Heart right ventricle (tissue), 16 donors: ENCODE measurements around the gene MOBP. TPM values are rescaled to one million over a fixed set of nuclear protein-coding genes. Genes with fewer than 3 reads are reported as not detected.
"Not testable (repeated sequence)": the region's sequence is repeated elsewhere in the genome, so short reads cannot be mapped to it uniquely, and the experiment has no call there.

Experiments
- ATAC-seq, 8 donors: fragments of 200-7000 bp; cut with Tn5 transposase; one replicate each; pipeline ENCODE4 v1.9.1; 2020; ENCODE audit warnings: mild to moderate bottlenecking in 8 of 8, moderate library complexity in 8 of 8, moderate number of reproducible peaks in 1 of 8
- DNase-seq, 2 donors: peaks; one replicate each; pipeline ENCODE4 v3.0.0-alpha.2; 2020
- H3K27ac ChIP-seq, 10 donors: fragments of 200-600 bp; sonication (generic) in 2 of 10; one replicate each; pipeline versions ENCODE4 v1.5.0 to v1.8.0; 2020 to 2022; ENCODE audit warnings: mild to moderate bottlenecking in 3 of 10
- H3K27me3 ChIP-seq, 7 donors: fragments of 200-600 bp; one replicate each; pipeline ENCODE4 v1.8.0; 2021 to 2022; ENCODE audit warnings: mild to moderate bottlenecking in 2 of 7
- H3K36me3 ChIP-seq, 9 donors: fragments of 200-600 bp; sonication (generic) in 1 of 9; one replicate each; pipeline versions ENCODE4 v1.5.0 to v1.8.0; 2020 to 2022; ENCODE audit warnings: mild to moderate bottlenecking in 2 of 9
- H3K4me1 ChIP-seq, 9 donors: fragments of 200-600 bp; sonication (generic) in 1 of 9; one replicate each; pipeline versions ENCODE4 v1.5.0 to v1.8.0; 2020 to 2022; ENCODE audit warnings: mild to moderate bottlenecking in 4 of 9
- H3K4me3 ChIP-seq, 10 donors: fragments of 200-600 bp; sonication (generic) in 2 of 10; one replicate each; pipeline versions ENCODE4 v1.5.0 to v1.8.0; 2020 to 2022; ENCODE audit warnings: mild to moderate bottlenecking in 7 of 10, moderate library complexity in 2 of 10
- H3K9me3 ChIP-seq, 11 donors: fragments of 200-600 bp in 10 of 11; sonication (generic) in 2 of 11; one replicate each; pipeline versions ENCODE4 v1.5.0 to v1.8.0; 2013 to 2022; ENCODE audit warnings: mild to moderate bottlenecking in 2 of 11, control low read depth in 1 of 11, moderate library complexity in 1 of 11
- WGBS, 2 donors: extraction: QIAGEN DNeasy Blood & Tissue Kit; methylation state at CpG; one replicate each; pipeline ENCODE4 v1.1.7; 2013; ENCODE audit warnings: inconsistent platforms in 1 of 2; 5-methylcytosine and 5-hydroxymethylcytosine counted together
- intact Hi-C, 10 donors: fragments of 100-400 bp; cut with DNase I; formaldehyde crosslinking; loops; one replicate each; pipeline versions ENCODE4 v1.11.1 to v1.14.2; 2022
- long read RNA-seq, 3 donors: library from polyadenylated mRNA; unstranded; transcript quantifications; one replicate each; pipeline ENCODE4 v2.0.0, GENCODE V29; 2020 to 2021
- polyA plus RNA-seq, 2 donors: library from polyadenylated mRNA; stranded (reverse); fragments of 200-250 nt; gene quantifications; one replicate each; pipeline ENCODE4 v1.2.3, GENCODE V29; 2013
- total RNA-seq, 10 donors: library from RNA; stranded (reverse); fragmentation: NEBNext Ultra II Directional in 3 of 10; extraction: Animal tissue kit (Norgen Biotek cat#: 25700) in 3 of 10; gene quantifications; one replicate each; pipeline versions ENCODE4 v1.2.1 to v1.2.4, GENCODE V29; 2021 to 2023
- TF ChIP-seq, protein P1 (sequence below), 9 donors: fragments of 200-600 bp; sonication (generic) in 2 of 9; IDR thresholded peaks; one replicate each; pipeline versions ENCODE4 v1.5.0 to v1.8.0; 2021 to 2022; ENCODE audit warnings: antibody characterized with exemption in 9 of 9, mild to moderate bottlenecking in 5 of 9, moderate library complexity in 1 of 9
- donor health status: Arrhythmogenic right ventricular cardiomyopathy.
- donor health status: ischemic (EF 13 %, LVEDD 7.1; RV severe dilation, severe dysfunction).
- donor health status: healthy with polysubstance abuse.
- donor health status: DM: no; HTN: yes; CAD: no.
- donor health status: DM: no; HTN: no; CAD: no.
- donor health status: ischemic (EF 25% LVEDD 6.9; RV normal size, moderate dysfunction).
- donor health status: ischemic (EF 25% LVEDD 5.7; RV mildly dilated, moderate dysfunction).
- donor health status: healthy.
- donor health status: DM: yes; HTN: yes; CAD: no.
- donor health status: Ischemic cardiomyopathy.
- donor health status: ischemic (EF 35%, LVEDD 5.7; RV mildly dilated, moderate dysfunction).
- donor health status: nonischemic (EF 11% LVEDD 7.7; RV severe dilation, severe dysfunction).
- donor health status: DM: yes; HTN: yes; CAD: no.
- donor health status: PGD.
- donor health status: ischemic (EF 29% LVEDD 5.4; RV normal size, mild dysfunction).
- donor health status: nonischemic (EF 23%, LVEDD 6.1; RV moderate dilation, normal function).

MOBP gene, protein sequence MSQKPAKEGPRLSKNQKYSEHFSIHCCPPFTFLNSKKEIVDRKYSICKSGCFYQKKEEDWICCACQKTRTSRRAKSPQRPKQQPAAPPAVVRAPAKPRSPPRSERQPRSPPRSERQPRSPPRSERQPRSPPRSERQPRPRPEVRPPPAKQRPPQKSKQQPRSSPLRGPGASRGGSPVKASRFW
- total RNA-seq: under 1 TPM in 4 of 10 donors, not detected in 6; 0.07 to 0.59 (median 0.15) TPM
- polyA plus RNA-seq: under 1 TPM in 1 of 2 donors, not detected in 1; 0.01 TPM
- long read RNA-seq, donor 1: 0 reads
- long read RNA-seq, donor 2: 0 reads
- long read RNA-seq, donor 3: 0 reads

DNA sequence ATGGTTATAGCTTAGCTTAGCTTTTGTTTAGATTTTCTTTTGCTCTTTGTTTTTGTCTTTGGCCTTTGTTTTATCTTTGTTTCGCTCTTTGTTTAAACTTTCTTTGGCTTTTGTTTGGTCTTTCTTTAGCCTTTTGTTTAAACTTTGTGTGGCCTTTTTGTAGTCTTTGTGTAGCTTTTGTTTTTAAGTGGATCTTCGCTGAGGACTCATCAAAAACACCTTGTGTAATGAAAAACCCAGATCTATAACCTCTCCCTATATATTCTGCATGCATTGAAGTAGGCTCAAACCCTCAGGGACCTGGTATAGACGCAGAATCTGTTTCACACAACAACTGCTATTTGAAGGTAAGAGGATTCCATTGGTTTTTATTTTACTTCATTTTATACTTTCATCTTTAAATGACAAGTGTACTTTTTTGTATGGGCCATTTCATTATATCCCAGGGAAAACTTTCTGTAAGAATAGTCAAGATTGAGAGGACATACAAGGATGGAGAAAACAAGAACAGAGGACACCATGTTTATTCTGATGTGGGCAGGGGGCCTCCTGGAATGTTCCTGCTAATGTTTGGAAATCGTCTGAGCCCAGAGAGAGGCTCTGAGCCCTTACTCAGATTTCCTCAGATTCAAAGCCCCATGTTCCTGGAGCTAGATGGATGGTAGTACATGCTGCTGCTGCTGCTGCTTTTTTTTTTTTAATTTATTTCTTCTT lies at the start of gene MOBP:
Gene MOBP, plus strand, starts transcription at position 287 of the 714 bp plus-strand sequence. CDS start 34,390 bp downstream, outside the sequence.
- H3K4me3 ChIP-seq: no peak within 1 kb of the TSS
- DNase-seq: no peak
- WGBS, 2 donors: 34 to 47% methylated on average over 4 of the region's 4 CpGs
- no peaks in the 10 kb centered on the region for H3K9me3 ChIP-seq
- intact Hi-C loops: no loop called here
- no peaks in the 10 kb centered on the region for H3K4me1 ChIP-seq
- H3K36me3 ChIP-seq: no peaks in the 10 kb centered on the region
- TF ChIP-seq, protein P1, sequence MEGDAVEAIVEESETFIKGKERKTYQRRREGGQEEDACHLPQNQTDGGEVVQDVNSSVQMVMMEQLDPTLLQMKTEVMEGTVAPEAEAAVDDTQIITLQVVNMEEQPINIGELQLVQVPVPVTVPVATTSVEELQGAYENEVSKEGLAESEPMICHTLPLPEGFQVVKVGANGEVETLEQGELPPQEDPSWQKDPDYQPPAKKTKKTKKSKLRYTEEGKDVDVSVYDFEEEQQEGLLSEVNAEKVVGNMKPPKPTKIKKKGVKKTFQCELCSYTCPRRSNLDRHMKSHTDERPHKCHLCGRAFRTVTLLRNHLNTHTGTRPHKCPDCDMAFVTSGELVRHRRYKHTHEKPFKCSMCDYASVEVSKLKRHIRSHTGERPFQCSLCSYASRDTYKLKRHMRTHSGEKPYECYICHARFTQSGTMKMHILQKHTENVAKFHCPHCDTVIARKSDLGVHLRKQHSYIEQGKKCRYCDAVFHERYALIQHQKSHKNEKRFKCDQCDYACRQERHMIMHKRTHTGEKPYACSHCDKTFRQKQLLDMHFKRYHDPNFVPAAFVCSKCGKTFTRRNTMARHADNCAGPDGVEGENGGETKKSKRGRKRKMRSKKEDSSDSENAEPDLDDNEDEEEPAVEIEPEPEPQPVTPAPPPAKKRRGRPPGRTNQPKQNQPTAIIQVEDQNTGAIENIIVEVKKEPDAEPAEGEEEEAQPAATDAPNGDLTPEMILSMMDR (IDR thresholded peaks at IDR 0.05): no peak
- peaks cover 0 to 12% (median 0%) of the 10 kb centered on the region in 7 donors for H3K27me3 ChIP-seq
- ATAC-seq: no peak
- no peak within 1 kb of the TSS for H3K27ac ChIP-seq

DNA sequence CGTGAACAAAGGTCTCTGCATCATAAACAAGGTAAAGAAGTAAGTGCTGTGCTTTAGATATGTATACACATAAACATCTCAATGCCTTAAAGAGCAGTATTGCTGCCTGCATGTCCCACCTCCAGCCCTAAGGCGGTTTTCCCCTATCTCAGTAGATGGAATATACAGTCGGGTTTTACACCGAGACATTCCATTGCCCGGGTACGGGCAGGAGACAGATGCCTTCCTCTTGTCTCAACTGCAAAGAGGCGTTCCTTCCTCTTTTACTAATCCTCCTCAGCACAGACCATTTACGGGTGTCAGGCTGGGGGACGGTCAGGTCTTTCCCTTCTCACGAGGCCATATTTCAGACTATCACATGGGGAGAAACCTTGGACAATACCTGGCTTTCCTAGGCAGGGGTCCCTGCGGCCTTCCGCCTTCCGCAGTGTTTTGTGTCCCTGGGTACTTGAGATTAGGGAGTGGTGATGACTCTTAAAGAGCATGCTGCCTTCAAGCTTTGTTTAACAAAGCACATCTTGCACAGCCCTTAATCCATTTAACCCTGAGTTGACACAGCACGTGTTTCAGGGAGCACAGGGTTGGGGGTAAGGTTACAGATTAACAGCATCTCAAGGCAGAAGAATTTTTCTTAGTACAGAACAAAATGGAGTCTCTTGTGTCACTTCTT lies 48.8 kb upstream of the MOBP start:
- not testable (repeated sequence) for DNase-seq, ATAC-seq, H3K9me3 ChIP-seq, H3K27me3 ChIP-seq, H3K27ac ChIP-seq, H3K4me3 ChIP-seq
- H3K4me1 ChIP-seq: peaks cover 0 to 18% (median 10%) of the 10 kb centered on the region in 9 donors
- H3K36me3 ChIP-seq: peaks cover 0 to 10% (median 3%) of the 10 kb centered on the region in 9 donors
- intact Hi-C loops: loop anchor here in 7 of 10 donors (5.0 kb wide), 1 partner anchor 79 kb away; no protein-coding TSS in a partner anchor
- 64 to 65% methylated on average over 12 to 14 of the region's 14 CpGs for WGBS, 2 donors

DNA sequence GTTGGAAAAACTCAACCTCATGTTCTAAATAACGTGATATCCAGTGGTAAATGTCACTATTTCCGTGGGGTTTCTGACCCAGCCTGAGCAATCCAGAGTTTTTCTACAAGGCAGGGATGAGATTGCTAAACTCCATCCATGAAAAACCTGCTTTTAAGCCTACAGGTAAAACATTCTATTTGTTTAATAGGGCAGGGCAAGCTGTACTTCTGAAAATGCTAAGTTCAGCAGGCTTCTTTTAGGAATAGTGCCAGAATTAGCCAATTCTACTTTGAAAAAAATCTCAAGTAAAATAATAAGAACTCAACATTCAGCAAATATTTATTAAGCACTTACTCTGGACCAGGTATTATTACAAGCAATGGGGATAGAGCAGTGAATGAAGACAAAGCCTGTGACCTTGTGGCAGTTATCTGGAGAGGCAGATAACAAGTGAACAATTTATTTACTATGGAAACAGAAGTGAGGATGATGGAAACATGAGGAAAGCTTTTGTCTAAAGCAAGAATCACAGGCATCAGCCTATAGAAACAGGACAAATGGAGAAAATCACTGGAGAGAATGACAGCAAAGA lies 47.7 kb upstream of the MOBP start:
- Histone ChIP-seq H3K4me1 (peaks cover 0 to 7% (median 0%) of the 10 kb centered on the region in 9 donors), H3K36me3 (no peaks in the 10 kb centered on the region), H3K9me3 (no peaks in the 10 kb centered on the region), H3K27ac (no peak overlapping the region), H3K4me3 (no peak overlapping the region), H3K27me3 (no peaks in the 10 kb centered on the region)
- no peak for ATAC-seq
- DNase-seq: no peak
- TF ChIP-seq, protein P1 (IDR thresholded peaks at IDR 0.05): no peak
- intact Hi-C loops: loop anchor here in 7 of 10 donors (5.0 kb wide), 1 partner anchor 77 kb away; no protein-coding TSS in a partner anchor
- 89 to 93% methylated on average over 2 of the region's 2 CpGs for WGBS, 2 donors

DNA sequence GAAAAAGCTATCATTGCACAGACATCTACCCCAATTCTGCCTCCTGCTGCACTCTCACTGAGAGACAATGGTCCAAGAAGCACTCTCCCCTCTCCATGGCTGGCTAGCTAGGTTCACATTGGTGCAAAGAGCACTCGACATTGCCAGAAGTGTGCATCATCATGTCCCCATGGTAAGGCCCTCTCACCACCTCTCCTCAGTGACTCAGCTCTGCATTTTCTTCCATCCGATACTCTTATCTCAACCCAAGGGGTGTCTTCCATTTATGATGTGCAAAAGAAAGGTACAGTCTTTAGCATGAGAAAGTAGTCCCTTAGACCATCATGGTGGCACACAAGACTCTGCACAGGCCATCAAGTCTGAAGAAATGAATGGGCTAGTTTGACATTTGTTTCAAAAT lies 46.9 kb upstream of the MOBP start:
- Histone ChIP-seq H3K36me3 (no peaks in the 10 kb centered on the region), H3K4me3 (no peak overlapping the region), H3K9me3 (no peaks in the 10 kb centered on the region), H3K4me1 (peaks cover 0 to 6% (median 0%) of the 10 kb centered on the region in 9 donors), H3K27ac (no peak overlapping the region), H3K27me3 (no peaks in the 10 kb centered on the region)
- ATAC-seq (no peak), DNase-seq (no peak)
- intact Hi-C loops: no loop called here
- WGBS, 2 donors: 94% methylated on average over 2 of the region's 2 CpGs
- TF ChIP-seq, protein P1 (IDR thresholded peaks at IDR 0.05): no peak
